Thyroid gland (tissue), 4 donors: Measurements from ENCODE around the gene FGF6. TPM values are rescaled to one million over a fixed set of nuclear protein-coding genes. Genes with fewer than 3 reads are reported as not detected.

Experiments
- DNase-seq, 2 donors: peaks; one replicate each; pipeline ENCODE4 v3.0.0-alpha.2; 2019
- H3K27ac ChIP-seq, 3 donors: fragments of 200-600 bp; sonication (generic); 1 replicate in 2 of 3; 2 replicates in 1 of 3; pipeline ENCODE4 v1.5.1; 2016 to 2019; ENCODE audit warnings: mild to moderate bottlenecking in 1 of 3, moderate library complexity in 1 of 3
- H3K27me3 ChIP-seq: fragments of 200-600 bp; sonication (generic); one replicate; pipeline ENCODE4 v1.5.1; 2019
- H3K36me3 ChIP-seq, 2 donors: fragments of 200-600 bp; sonication (generic); one replicate each; pipeline ENCODE4 v1.5.1; 2016 to 2019
- H3K4me1 ChIP-seq, 2 donors: fragments of 200-600 bp; sonication (generic); one replicate each; pipeline ENCODE4 v1.5.1; 2017 to 2019
- H3K4me3 ChIP-seq, 3 donors: fragments of 200-600 bp; sonication (generic); replicated peaks in 1 of 3; 1 replicate in 2 of 3; 2 replicates in 1 of 3; pipeline ENCODE4 v1.5.1; 2016; ENCODE audit warnings: mild to moderate bottlenecking in 1 of 3
- H3K9me3 ChIP-seq: fragments of 200-600 bp; sonication (generic); one replicate; pipeline ENCODE4 v1.5.1; 2017
- POLR2A ChIP-seq, 2 donors: fragments of 450-650 bp; IDR thresholded peaks; one replicate each; pipeline ENCODE4 v1.6.1; 2017; ENCODE audit warnings: antibody characterized with exemption in 2 of 2, mild to moderate bottlenecking in 2 of 2, moderate library complexity in 1 of 2
- WGBS, 2 donors: methylation state at CpG; one replicate each; pipeline ENCODE4 v1.1.5; 2017; 5-methylcytosine and 5-hydroxymethylcytosine counted together
- intact Hi-C: fragments of 100-400 bp; cut with DNase I; formaldehyde crosslinking; loops from one replicate; pipeline ENCODE4 v1.15.1; 2023
- total RNA-seq, 4 donors: library from RNA; depleted of rRNA; stranded (reverse); fragments of >200 nt; gene quantifications; one replicate each; pipeline ENCODE4 v1.2.3, GENCODE V29; 2016
- TF ChIP-seq, protein P1 (sequence below), 6 experiments: fragments of 200-600 bp in 3 of 6; fragments of 450-650 bp in 3 of 6; sonication (generic) in 3 of 6; IDR thresholded peaks; one replicate each; pipeline ENCODE4 v1.5.1; 2016 to 2019; ENCODE audit warnings: antibody characterized with exemption in 6 of 6, mild to moderate bottlenecking in 2 of 6, inconsistent platforms in 1 of 6, moderate library complexity in 1 of 6

Gene FGF6
- total RNA-seq, 4 donors from 2014 or later: not detected

GRCh38 chr12:4440187-4440941 is 5.3 kb downstream of the FGF6 start:
- Histone ChIP-seq H3K27me3 (no peaks in the 10 kb centered on the region), H3K9me3 (no peaks in the 10 kb centered on the region), H3K36me3 (no peaks in the 10 kb centered on the region), H3K4me1 (no peaks in the 10 kb centered on the region), H3K27ac (no peak overlapping the region), H3K4me3 (no peak overlapping the region)
- no peak for DNase-seq
- 69 to 71% methylated on average over 5 of the region's 5 CpGs for WGBS, 2 donors
- intact Hi-C loops: no loop called here
- TF ChIP-seq, protein P1, sequence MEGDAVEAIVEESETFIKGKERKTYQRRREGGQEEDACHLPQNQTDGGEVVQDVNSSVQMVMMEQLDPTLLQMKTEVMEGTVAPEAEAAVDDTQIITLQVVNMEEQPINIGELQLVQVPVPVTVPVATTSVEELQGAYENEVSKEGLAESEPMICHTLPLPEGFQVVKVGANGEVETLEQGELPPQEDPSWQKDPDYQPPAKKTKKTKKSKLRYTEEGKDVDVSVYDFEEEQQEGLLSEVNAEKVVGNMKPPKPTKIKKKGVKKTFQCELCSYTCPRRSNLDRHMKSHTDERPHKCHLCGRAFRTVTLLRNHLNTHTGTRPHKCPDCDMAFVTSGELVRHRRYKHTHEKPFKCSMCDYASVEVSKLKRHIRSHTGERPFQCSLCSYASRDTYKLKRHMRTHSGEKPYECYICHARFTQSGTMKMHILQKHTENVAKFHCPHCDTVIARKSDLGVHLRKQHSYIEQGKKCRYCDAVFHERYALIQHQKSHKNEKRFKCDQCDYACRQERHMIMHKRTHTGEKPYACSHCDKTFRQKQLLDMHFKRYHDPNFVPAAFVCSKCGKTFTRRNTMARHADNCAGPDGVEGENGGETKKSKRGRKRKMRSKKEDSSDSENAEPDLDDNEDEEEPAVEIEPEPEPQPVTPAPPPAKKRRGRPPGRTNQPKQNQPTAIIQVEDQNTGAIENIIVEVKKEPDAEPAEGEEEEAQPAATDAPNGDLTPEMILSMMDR (IDR thresholded peaks at IDR 0.05): no peak
- TF ChIP-seq POLR2A (IDR thresholded peaks at IDR 0.05): no peak

DNA sequence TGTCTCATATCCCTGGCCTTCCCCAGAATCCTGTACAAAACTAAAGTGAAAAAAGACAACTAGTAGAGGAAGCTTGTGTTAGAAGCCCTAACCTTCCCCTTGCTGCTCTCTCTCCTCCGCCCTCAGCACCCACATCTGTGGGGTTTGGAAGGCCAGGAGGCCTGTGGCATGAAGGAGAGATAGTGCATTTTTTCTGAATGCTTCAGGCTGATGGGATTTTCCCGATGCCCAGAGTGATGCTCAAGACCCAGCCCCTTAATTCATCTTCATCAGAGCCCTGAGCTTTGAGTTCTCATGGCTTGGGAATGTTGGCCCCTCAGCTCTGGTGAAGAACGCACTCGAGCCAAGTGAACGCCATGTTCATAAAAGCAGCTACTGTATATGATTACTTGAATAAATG is 5.9 kb downstream of the FGF6 start:
- H3K27me3 ChIP-seq: no peaks in the 10 kb centered on the region
- no peaks in the 10 kb centered on the region for H3K9me3 ChIP-seq
- TF ChIP-seq, protein P1 (IDR thresholded peaks at IDR 0.05): no peak
- TF ChIP-seq POLR2A (IDR thresholded peaks at IDR 0.05): no peak
- DNase-seq: no peak
- intact Hi-C loops: no loop called here
- no peaks in the 10 kb centered on the region for H3K36me3 ChIP-seq
- WGBS, 2 donors: 66 to 80% methylated on average over 5 of the region's 5 CpGs
- no peak overlapping the region for H3K4me3 ChIP-seq
- H3K27ac ChIP-seq: no peak overlapping the region
- no peaks in the 10 kb centered on the region for H3K4me1 ChIP-seq

DNA sequence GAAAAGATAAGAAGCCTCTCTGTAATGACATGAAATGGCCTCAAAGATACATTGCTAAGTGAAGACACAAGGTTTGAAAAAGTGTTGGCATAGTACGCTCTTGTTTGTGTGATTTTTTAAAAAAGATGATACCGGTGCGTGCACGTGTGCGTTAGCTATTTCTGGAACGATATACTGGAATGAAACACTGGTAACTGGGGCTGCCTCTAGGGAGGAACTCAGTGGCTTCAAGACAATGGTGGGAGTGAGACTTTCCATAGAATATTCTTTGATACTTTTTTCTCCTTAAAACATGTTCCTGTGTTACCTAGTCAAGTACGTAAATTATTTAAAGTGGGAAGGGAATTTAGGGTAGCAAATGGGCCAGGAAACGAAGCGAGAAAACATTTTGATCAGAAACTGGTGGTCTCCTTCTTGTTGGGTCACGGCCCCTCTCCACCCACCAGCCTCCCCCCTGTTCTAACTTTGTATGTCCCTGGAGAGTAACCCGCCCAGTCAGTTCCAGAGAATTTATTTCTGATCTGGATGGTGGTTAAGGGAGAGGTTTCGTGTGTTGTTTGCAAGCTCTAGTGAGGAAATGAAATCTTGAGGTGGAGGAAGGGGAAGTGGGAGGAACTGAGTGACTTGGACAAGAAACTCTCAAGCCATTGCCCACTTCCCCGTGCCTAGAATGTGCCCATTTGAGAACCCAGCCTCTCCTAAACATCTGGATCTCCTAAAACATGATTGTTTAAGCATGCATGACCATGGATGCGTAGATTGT is 6.6 kb downstream of the FGF6 start:
- Histone ChIP-seq H3K27me3 (no peaks in the 10 kb centered on the region), H3K9me3 (no peaks in the 10 kb centered on the region), H3K4me3 (no peak overlapping the region), H3K27ac (no peak overlapping the region), H3K36me3 (no peaks in the 10 kb centered on the region), H3K4me1 (no peaks in the 10 kb centered on the region)
- intact Hi-C loops: no loop called here
- 73% methylated on average over 14 of the region's 14 CpGs for WGBS, 2 donors
- TF ChIP-seq, protein P1 (IDR thresholded peaks at IDR 0.05): no peak
- no peak for DNase-seq

DNA sequence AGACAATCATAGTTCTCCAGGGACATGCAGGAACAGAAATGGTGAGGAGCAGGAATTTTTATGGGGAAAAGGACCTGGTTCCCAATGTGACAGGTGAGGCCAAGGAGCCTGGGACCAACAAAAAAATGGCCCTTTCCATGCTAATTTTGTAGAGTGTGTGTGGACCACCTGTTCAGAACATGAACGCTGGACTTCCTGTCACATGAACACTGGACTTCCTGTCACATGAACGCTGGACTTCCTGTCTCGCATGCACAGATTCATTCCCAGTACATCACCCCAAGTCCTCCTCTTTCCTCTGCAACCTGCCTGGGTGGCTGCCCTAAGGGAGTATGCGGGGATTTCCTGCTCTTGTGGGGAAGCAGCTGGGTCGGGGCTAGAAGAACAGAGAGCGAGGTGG is 10.1 kb downstream of the FGF6 start:
- H3K4me1 ChIP-seq: no peaks in the 10 kb centered on the region
- H3K9me3 ChIP-seq: no peaks in the 10 kb centered on the region
- H3K27me3 ChIP-seq: no peaks in the 10 kb centered on the region
- no peak overlapping the region for H3K27ac ChIP-seq
- no peak for DNase-seq
- no peaks in the 10 kb centered on the region for H3K36me3 ChIP-seq
- H3K4me3 ChIP-seq: no peak overlapping the region
- intact Hi-C loops: no loop called here
- TF ChIP-seq, protein P1 (IDR thresholded peaks at IDR 0.05): no peak
- TF ChIP-seq POLR2A (IDR thresholded peaks at IDR 0.05): no peak
- WGBS, 2 donors: 81 to 82% methylated on average over 6 of the region's 6 CpGs
